DMS79 treated with DMSO at 0.1 percent for 48 hours (cell line): ENCODE data around the gene NUP214.
"Not testable (repeated sequence)": the region's sequence is repeated elsewhere in the genome, so short reads cannot be mapped to it uniquely, and the experiment has no call there.

Source experiments
- DNase-seq: peaks from one replicate; lab custom pipeline; 2025; lab: John Stamatoyannopoulos, UW

NUP214 gene

DNA sequence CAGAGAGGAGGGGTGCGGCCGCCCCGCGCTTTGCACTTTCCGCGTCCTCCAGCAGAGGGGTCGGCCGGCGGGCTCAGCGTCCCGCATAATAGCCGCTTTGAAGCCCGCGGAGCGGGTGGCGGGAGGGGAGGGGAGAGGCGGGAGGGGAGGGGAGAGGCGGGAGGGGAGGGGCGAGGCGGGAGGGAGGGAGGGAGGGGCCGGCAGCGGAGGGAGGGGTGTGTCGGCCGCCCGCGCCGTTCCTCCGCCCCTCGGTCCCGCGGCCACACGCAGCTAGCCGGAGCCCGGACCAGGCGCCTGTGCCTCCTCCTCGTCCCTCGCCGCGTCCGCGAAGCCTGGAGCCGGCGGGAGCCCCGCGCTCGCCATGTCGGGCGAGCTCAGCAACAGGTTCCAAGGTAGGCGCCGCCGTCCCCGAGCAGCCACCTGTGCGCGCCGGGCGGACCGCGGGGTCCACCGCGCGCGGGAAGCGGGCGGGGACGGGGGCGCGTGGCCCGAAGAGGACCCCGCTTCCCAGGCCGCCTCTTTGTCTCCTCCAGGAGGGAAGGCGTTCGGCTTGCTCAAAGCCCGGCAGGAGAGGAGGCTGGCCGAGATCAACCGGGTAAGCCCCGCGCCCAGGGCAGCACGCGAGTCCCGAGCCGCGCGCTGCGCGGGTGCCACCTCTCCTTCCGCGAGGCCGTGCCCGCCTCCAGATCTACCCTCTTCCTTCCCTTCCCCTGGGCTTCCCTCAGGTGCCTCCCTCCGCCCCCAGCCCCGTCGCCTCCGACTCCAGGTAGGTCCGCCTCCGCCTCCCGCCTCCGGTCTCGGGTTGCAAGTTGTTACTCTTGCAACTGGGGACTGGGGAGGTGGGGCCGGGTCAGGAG is 28.9 kb upstream of the NUP214 start, which contains the start of gene AIF1L:
Gene AIF1L (plus strand): TSS at position 263 of the 857 bp plus-strand sequence. CDS start 99 bp downstream, at position 362.
- peak; percentile 63 for DNase-seq

GRCh38 chr9:131097126-131097947 is 28.0 kb upstream of the NUP214 start:
- DNase-seq, result no peak

GRCh38 chr9:131097948-131098278 is 27.5 kb upstream of the NUP214 start:
- no peak for DNase-seq

DNA sequence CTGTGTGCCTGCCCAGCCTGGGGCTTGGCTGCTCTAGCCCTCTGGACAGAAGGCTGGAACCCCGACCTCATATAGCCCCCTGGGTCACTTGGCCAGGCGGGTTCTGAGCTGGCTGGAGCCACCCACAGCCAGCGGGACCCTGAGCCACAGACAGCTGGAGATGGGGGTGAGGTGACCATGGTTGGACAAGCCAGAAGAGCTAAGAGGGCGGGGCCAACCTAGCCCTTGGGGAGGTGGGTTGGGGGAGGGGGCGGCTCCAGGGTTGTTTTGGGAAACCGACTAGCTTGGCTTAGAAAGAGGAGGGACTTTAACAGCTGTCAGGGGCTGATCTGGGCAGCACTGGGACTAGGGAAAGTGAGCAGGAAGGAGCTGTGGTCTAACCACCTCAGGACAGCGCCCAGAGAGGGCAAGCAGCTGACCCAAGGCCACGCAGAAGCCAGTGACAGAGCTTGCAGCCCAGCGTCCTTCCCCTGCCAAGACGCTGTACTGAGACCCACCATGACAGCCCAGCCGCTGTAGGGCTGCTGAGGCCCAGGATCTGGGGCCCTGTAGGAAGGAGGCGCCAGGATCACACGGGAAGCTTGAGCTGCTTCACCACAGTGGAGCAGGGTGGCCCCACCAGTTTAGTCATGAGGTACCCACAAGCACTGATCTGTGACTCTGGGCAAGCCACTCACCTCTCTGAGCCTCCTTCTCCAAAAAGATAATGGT is 26.8 kb upstream of the NUP214 start:
- DNase-seq, result no peak

DNA sequence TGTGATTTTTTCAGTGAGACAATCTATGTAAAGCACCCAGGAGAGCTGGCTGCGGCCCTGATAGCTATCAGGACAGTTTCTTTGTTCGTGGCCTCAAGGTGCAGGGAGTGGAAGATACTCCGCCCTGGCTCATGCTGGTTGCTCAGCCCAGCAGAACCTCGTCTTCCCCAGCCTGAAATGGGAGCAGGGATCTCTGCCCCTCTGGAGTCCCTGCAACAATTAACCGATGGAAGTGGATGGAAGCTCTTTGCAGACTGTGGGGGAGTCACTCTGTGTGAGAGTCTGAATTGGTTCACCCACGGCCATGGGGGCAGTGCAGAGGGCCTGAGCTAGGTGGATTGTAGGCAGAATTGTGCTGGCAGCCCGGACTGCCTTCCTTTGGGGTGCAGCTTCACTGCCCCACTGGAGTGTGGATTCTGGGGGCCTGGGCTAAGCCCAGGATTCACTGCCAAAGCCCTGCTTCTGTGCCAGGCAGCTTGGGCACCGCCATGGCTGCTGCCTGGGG is 26.2 kb upstream of the NUP214 start:
- DNase-seq, result no peak

DNA sequence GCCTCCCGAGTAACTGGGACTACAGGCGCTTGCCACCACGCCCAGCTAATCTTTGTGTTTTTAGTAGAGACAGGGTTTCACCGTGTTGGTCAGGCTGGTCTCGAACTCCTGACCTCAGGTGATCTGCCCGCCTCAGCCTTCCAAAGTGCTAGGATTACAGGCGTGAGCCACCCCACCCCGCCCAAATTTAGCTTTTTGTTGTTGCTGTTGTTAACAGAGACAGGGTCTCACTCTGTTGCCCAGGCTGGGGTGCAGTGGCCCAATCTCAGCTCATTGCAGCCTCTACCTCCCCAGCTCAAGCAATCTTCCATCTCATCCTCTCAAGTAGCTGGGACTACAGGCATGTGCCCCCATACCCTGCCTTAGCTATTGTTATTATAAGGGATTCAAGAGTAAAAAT is 25.5 kb upstream of the NUP214 start:
- DNase-seq, result not testable (repeated sequence)

DNA sequence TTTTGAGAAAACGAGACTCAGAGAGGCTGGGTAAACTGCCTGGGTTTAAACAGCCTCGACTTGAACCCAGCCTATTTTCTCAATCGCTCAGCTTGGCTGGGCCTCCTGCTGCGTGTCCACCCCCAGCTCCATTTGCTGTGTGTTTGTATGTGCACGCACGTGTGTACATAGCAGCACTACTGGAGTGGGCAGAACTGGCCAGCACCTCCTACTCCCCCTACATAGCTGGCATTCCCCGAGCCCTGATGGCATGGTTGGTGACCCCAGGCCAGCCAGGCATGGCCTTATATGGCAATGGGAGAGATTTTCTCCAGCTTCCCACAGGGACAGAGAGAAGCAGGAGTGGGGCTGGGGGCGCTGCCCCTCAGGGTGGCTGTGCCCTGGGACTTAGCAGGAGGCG is 24.9 kb upstream of the NUP214 start:
- no peak for DNase-seq

DNA sequence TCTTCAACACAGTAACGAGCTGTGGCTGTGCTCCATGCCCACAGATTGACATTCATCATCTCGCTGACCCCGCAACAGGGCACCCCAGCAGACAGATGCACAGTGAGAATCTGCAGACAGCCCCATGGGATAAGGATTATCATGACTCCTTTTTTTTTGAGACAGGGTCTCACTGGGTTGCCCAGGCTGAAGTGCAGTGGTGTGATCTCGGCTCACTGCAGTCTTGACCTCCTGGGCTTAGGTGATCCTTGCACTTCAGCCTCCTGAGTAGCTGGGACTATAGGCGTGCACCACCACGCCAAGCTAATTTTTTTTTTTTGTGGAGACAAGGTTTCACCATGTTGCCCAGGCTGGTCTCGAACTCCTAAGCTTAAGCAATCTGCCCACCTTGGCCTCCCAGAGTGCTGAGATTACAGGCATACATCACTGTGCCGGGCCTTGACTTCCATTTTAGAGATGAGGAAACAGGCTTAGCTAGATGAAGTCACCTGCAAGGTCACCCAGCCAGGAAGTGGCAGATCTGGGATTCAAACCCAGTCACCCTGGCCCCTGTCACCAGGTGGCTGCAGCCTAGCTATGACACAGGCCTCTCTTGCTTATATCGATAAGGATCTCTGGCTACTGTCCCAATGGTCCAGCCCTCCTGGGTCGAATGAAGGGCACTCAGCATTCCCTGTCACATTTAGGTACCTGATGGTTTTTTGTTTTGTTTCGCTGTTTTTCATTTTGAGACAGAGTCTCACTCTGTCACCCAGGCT is 24.0 kb upstream of the NUP214 start:
- no peak for DNase-seq

- DNase-seq, result no peak
These were observed 22.4 kb upstream of the NUP214 start for GRCh38 chr9:131103024-131103423.

DNA sequence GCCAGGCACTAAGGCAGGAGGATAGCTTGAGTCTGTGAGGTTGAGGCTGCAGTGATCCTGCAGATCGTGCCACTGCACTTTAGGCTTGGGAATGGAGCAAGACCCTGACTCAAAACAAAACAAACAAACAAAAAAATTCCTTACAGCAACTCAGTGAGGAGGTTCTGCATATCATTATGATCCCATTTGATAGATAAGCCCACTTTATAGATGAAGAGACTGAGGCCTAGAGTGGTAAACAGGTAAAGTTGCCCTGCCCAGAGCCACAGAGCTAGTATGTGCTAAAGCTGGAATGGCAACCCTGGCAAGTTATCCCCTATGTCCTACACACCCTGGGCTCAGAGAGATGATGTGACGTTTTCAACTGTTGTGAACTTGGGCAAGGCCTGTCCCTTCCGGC is 21.9 kb upstream of the NUP214 start:
- no peak for DNase-seq

DNA sequence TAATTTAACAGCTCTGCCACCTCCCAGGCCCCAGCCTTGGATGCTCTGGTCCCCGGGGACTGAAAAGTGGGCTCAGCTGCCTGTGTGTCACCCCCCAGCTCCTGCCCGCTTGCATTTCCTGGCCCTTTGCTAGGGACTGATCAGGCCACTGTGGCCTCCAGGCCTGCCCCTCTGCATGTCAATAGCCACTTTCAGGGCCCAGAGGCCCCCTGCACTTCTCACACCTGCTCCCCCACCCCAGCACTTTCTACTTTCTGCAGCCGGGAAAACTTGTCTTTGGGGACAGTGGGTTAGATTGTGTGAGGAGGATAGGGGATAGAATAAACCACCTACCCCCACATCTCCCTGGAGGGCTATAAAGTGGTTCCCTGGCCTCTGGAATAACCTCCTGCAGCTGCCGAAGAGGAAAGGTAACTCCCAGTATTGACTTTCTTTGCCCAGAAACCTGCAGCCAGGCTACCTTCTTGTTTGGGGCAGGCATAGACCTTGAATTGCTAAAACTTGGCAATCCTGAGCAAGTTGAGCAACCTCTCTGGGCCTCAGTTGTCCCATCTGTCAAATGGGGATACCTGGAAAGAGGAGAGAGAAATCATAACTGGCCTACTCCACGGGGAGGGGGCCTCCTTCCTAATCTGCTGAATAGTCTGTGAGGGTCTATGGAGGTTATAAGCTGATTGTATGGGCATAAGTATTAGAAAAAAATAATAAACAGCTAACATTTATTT is 21.2 kb upstream of the NUP214 start:
- no peak for DNase-seq

DNA sequence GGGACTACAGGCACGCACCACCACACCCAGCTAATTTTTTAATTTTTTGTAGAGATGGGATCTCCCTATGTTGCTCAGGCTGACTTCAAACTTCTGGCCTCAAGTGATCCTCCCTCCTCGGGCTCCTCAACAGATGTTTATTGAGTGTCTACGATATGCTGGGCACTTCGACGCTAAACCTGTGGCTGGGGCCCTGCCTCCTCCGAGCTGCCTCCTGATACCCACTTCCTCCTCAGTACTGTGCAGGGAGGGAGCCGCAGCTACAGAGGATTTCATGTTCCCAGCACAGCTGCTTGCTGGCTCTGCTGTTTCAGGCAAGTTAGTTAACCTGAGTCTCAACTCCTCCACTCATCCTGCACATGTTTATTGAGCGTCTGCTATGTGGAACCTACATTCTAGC is 19.4 kb upstream of the NUP214 start:
- no peak for DNase-seq

- DNase-seq, result no peak
These were observed 17.6 kb upstream of the NUP214 start for GRCh38 chr9:131107760-131108159.

DNA sequence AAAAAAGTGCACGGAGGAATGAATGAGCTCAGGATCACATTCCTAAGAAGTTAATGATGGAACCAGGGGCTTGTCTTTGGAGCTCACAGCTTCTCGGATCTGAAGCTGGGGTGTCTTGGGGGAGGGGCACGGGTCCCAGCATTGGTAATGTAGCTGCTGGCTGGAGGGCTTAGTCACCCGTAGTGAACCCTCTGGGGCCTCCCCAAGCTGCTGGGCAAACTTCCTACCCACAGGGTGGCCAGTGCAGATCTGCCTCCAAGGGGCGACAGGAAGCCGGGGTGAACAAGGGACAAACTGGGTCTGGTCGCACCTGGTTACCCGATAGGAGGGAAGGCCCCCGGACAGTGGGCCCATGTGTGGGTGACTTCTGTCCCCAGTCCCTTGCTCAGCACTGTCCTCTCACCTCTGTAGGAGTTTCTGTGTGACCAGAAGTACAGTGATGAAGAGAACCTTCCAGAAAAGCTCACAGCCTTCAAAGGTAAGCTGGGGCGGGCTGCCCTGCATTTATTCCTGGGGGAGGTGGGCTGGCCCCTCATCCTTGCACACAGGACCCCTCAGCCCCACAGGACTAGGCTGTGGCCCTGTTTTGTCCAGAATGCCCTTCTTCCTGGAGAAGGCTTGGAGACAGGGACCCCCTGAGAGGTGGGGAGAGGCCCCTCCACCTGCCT is 14.1 kb upstream of the NUP214 start:
- no peak for DNase-seq

GRCh38 chr9:131111854-131112311 is 13.5 kb upstream of the NUP214 start:
- DNase-seq, result no peak

DNA sequence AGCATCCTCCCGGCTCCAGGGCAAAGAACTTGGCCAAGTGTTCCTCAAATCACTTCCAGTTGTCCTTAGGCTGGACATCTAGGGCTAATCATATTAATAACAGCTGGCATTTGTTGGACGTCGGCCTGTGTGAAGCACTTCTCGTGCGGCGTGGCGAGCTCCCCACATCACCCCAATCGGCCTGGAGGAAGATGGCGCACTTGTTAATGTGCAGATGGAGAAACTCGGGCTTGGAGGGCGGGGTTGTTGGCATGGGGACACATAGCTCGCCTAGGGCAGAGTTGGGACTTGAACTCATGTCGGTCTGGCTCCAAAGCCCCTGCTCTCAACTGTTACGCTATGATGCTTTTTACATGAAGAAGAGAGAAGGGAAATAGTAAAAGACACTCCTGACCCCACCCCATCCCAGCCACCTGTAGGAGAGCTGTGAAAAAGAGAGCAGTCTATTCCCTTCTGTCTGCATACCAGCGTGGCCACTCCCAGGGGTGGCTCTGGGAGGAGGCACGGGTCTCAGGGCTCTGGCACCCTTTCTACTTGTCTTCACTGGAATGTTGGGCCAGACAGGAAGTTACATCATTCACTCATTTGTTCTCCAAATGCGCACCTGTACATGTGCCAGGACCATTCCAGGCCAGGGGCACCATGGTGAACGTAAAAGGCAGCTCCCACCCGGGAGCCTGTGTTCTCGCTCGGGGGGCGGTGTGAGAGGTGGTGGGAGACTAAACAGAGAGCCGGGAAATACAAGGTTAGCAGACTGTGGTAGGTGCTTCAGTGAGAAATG is 12.8 kb upstream of the NUP214 start:
- no peak for DNase-seq

GRCh38 chr9:131113655-131114054 is 11.7 kb upstream of the NUP214 start:
- no peak for DNase-seq

- no peak for DNase-seq
These were observed 11.3 kb upstream of the NUP214 start for GRCh38 chr9:131114084-131114535.

- DNase-seq, result not testable (repeated sequence)
These were observed 10.0 kb upstream of the NUP214 start for GRCh38 chr9:131115360-131115742.
